ENCODE results near the gene TP53BP2.

TP53BP2 gene

GRCh38 chr1:223776826-223777454 is 68.8 kb downstream of the TP53BP2 start:
- no peak for DNase-seq (ENCODE audit: extremely low spot score)
- TF ChIP-seq CTCF (IDR thresholded peaks at IDR 0.05; ENCODE audit: control extremely low read depth, extremely low read depth, low read depth, missing control alignments): no peak
- ChIA-PET POLR2A (no interaction called here), CTCF (interaction anchor here (4.4 to 5.2 kb wide), 2 partner anchors 9 to 27 kb away, joined by 19 to 26 read pairs; no protein-coding TSS in a partner anchor)

- ChIA-PET CTCF (interaction anchor here (1.3 to 5.2 kb wide), 5 partner anchors 9 to 78 kb away, joined by 3 to 26 read pairs (median 3); partner anchors contain the start of gene CAPN2), POLR2A (interaction anchor here (0.5 kb wide), 1 partner anchor 289 kb away, joined by 3 read pairs; no protein-coding TSS in a partner anchor)
- TF ChIP-seq CTCF (IDR thresholded peaks at IDR 0.05; ENCODE audit: control extremely low read depth, extremely low read depth, low read depth, missing control alignments): no peak
- no peak for DNase-seq (ENCODE audit: extremely low spot score)
These were observed 69.5 kb downstream of the TP53BP2 start for GRCh38 chr1:223776075-223776814.

GRCh38 chr1:223775711-223776074 is 70.1 kb downstream of the TP53BP2 start:
- ChIA-PET CTCF (interaction anchor here (1.3 to 5.2 kb wide), 5 partner anchors 10 to 77 kb away, joined by 3 to 26 read pairs (median 3); partner anchors contain the start of gene CAPN2), POLR2A (no interaction called here)
- TF ChIP-seq CTCF (IDR thresholded peaks at IDR 0.05; ENCODE audit: control extremely low read depth, extremely low read depth, low read depth, missing control alignments): no peak
- DNase-seq (ENCODE audit: extremely low spot score): no peak

- ChIA-PET CTCF (interaction anchor here (1.3 to 5.2 kb wide), 5 partner anchors 11 to 76 kb away, joined by 3 to 26 read pairs (median 3); partner anchors contain the start of gene CAPN2), POLR2A (no interaction called here)
- no peak for TF ChIP-seq CTCF (IDR thresholded peaks at IDR 0.05; ENCODE audit: control extremely low read depth, extremely low read depth, low read depth, missing control alignments)
- no peak for DNase-seq (ENCODE audit: extremely low spot score)
These were observed 70.7 kb downstream of the TP53BP2 start for GRCh38 chr1:223775054-223775453.

GRCh38 chr1:223774134-223774814 is 71.5 kb downstream of the TP53BP2 start:
- CTCF ChIA-PET: interaction anchor here (1.4 to 5.2 kb wide), 3 partner anchors 11 to 76 kb away, joined by 3 to 26 read pairs (median 19); no protein-coding TSS in a partner anchor
- no peak for TF ChIP-seq CTCF (IDR thresholded peaks at IDR 0.05; ENCODE audit: control extremely low read depth, extremely low read depth, low read depth, missing control alignments)
- POLR2A ChIA-PET: interaction anchor here (0.7 kb wide), 1 partner anchor 53 kb away, joined by 3 read pairs; no protein-coding TSS in a partner anchor
- DNase-seq (ENCODE audit: extremely low spot score): no peak

GRCh38 chr1:223772771-223773160 is 73.0 kb downstream of the TP53BP2 start:
- CTCF ChIA-PET: interaction anchor here (0.9 to 5.2 kb wide), 5 partner anchors 10 to 216 kb away, joined by 3 to 26 read pairs (median 5); no protein-coding TSS in a partner anchor
- POLR2A ChIA-PET: no interaction called here

More at GRCh38 chr1:223772771-223773160, 73.0 kb downstream of the TP53BP2 start:
- no peak for DNase-seq (ENCODE audit: extremely low spot score)
- TF ChIP-seq CTCF (IDR thresholded peaks at IDR 0.05; ENCODE audit: control extremely low read depth, extremely low read depth, low read depth, missing control alignments): no peak

Measured in GM10248 (cell line).